Activated T-helper 2 cell treated with anti-CD3 and anti-CD28 coated beads, Interferon-gamma antibody, Interleukin-2, Interleukin-4, amounts not matched to agents 10 μg/mL and 5 μg/mL and 100 μg/mL, durations not matched to agents 14 hours and 24 hours and 36 hours (primary cell): ENCODE results near the gene PTPRD. TPM values are rescaled to one million over a fixed set of nuclear protein-coding genes. Genes with fewer than 3 reads are reported as not detected.
"Not testable (repeated sequence)": the region's sequence is repeated elsewhere in the genome, so short reads cannot be mapped to it uniquely, and the experiment has no call there.

ENCODE experiments used
- DNase-seq: peaks from one replicate; pipeline ENCODE4 v3.0.0; 2021; ENCODE audit warnings: low spot score
- H3K27ac Mint-ChIP-seq: one replicate; pipeline ENCODE4 v1.8.0; 2021; ENCODE audit warnings: mixed read lengths
- H3K27me3 Mint-ChIP-seq: one replicate; pipeline ENCODE4 v1.8.0; 2021; ENCODE audit warnings: low read depth, mixed read lengths
- H3K36me3 Mint-ChIP-seq: one replicate; pipeline ENCODE4 v1.8.0; 2021; ENCODE audit warnings: low read depth, mixed read lengths
- H3K4me1 Mint-ChIP-seq: one replicate; pipeline ENCODE4 v1.8.0; 2021; ENCODE audit warnings: low read depth, mixed read lengths
- H3K4me3 Mint-ChIP-seq: one replicate; pipeline ENCODE4 v1.8.0; 2021; ENCODE audit warnings: low read depth, mild to moderate bottlenecking, moderate library complexity, mixed read lengths
- H3K9me3 Mint-ChIP-seq: one replicate; pipeline ENCODE4 v1.8.0; 2021; ENCODE audit warnings: mixed read lengths
- intact Hi-C: fragments of 100-400 bp; cut with micrococcal nuclease; formaldehyde crosslinking; loops from one replicate; pipeline ENCODE4 v1.15.1; 2023
- total RNA-seq: library from RNA; stranded (reverse); gene quantifications from 2 replicates; pipeline ENCODE4 v1.2.3, GENCODE V29; 2022

The PTPRD gene
- total RNA-seq, 1 donor from 2014 or later: 1.5 TPM

- Mint-ChIP-seq H3K36me3 (no peaks in the 10 kb centered on the region), H3K4me1 (no peaks in the 10 kb centered on the region), H3K27ac (no peak overlapping the region), H3K27me3 (no peaks in the 10 kb centered on the region), H3K4me3 (no peak overlapping the region), H3K9me3 (no peaks in the 10 kb centered on the region)
- no peak for DNase-seq
- intact Hi-C loops: no loop called here
Observed at GRCh38 chr9:8978334-8978733, 1634.5 kb downstream of the PTPRD start.

- H3K4me1 Mint-ChIP-seq, intact Hi-C loops, H3K27me3 Mint-ChIP-seq, H3K4me3 Mint-ChIP-seq, H3K27ac Mint-ChIP-seq, DNase-seq, H3K36me3 Mint-ChIP-seq, H3K9me3 Mint-ChIP-seq: not testable (repeated sequence)
Observed at GRCh38 chr9:8968350-8968749, 1644.5 kb downstream of the PTPRD start.

GRCh38 chr9:8963885-8964284, 1648.9 kb downstream of the PTPRD start:
- H3K9me3 Mint-ChIP-seq: no peaks in the 10 kb centered on the region
- no peak overlapping the region for H3K4me3 Mint-ChIP-seq
- no peak overlapping the region for H3K27ac Mint-ChIP-seq
- H3K36me3 Mint-ChIP-seq: no peaks in the 10 kb centered on the region
- DNase-seq: no peak
- H3K4me1 Mint-ChIP-seq: no peaks in the 10 kb centered on the region
- intact Hi-C loops: no loop called here
- H3K27me3 Mint-ChIP-seq: no peaks in the 10 kb centered on the region

GRCh38 chr9:8962084-8962483, 1650.7 kb downstream of the PTPRD start:
- intact Hi-C loops: no loop called here
- H3K9me3 Mint-ChIP-seq: no peaks in the 10 kb centered on the region
- no peak overlapping the region for H3K4me3 Mint-ChIP-seq
- DNase-seq: no peak
- H3K27ac Mint-ChIP-seq: no peak overlapping the region
- H3K4me1 Mint-ChIP-seq: no peaks in the 10 kb centered on the region
- H3K27me3 Mint-ChIP-seq: no peaks in the 10 kb centered on the region
- H3K36me3 Mint-ChIP-seq: no peaks in the 10 kb centered on the region

GRCh38 chr9:8961186-8961851, 1651.5 kb downstream of the PTPRD start:
- Mint-ChIP-seq H3K27ac (no peak overlapping the region), H3K9me3 (no peaks in the 10 kb centered on the region), H3K4me3 (no peak overlapping the region), H3K27me3 (no peaks in the 10 kb centered on the region), H3K4me1 (no peaks in the 10 kb centered on the region), H3K36me3 (no peaks in the 10 kb centered on the region)
- no peak for DNase-seq
- intact Hi-C loops: no loop called here

- H3K9me3 Mint-ChIP-seq: no peaks in the 10 kb centered on the region
- no peaks in the 10 kb centered on the region for H3K4me1 Mint-ChIP-seq
- DNase-seq: no peak
- no peaks in the 10 kb centered on the region for H3K27me3 Mint-ChIP-seq
- H3K27ac Mint-ChIP-seq: no peak overlapping the region
- no peak overlapping the region for H3K4me3 Mint-ChIP-seq
- intact Hi-C loops: no loop called here
- no peaks in the 10 kb centered on the region for H3K36me3 Mint-ChIP-seq
Observed at GRCh38 chr9:8960254-8960653, 1652.5 kb downstream of the PTPRD start.

GRCh38 chr9:8958358-8958757, 1654.4 kb downstream of the PTPRD start:
- H3K27me3 Mint-ChIP-seq: no peaks in the 10 kb centered on the region
- H3K36me3 Mint-ChIP-seq: no peaks in the 10 kb centered on the region
- intact Hi-C loops: no loop called here
- H3K9me3 Mint-ChIP-seq: no peaks in the 10 kb centered on the region
- no peak overlapping the region for H3K27ac Mint-ChIP-seq
- no peaks in the 10 kb centered on the region for H3K4me1 Mint-ChIP-seq
- DNase-seq: no peak
- H3K4me3 Mint-ChIP-seq: no peak overlapping the region

GRCh38 chr9:8955315-8955714, 1657.5 kb downstream of the PTPRD start:
- Mint-ChIP-seq H3K4me1 (no peaks in the 10 kb centered on the region), H3K9me3 (no peaks in the 10 kb centered on the region), H3K27ac (no peak overlapping the region), H3K4me3 (no peak overlapping the region), H3K27me3 (no peaks in the 10 kb centered on the region), H3K36me3 (no peaks in the 10 kb centered on the region)
- DNase-seq: no peak
- intact Hi-C loops: no loop called here

GRCh38 chr9:8946461-8946860, 1666.3 kb downstream of the PTPRD start:
- no peaks in the 10 kb centered on the region for H3K9me3 Mint-ChIP-seq
- H3K27me3 Mint-ChIP-seq: no peaks in the 10 kb centered on the region
- H3K4me1 Mint-ChIP-seq: no peaks in the 10 kb centered on the region
- intact Hi-C loops: no loop called here
- DNase-seq: no peak
- no peak overlapping the region for H3K27ac Mint-ChIP-seq
- no peak overlapping the region for H3K4me3 Mint-ChIP-seq
- H3K36me3 Mint-ChIP-seq: no peaks in the 10 kb centered on the region

GRCh38 chr9:8943392-8943791, 1669.4 kb downstream of the PTPRD start:
- no peak overlapping the region for H3K27ac Mint-ChIP-seq
- H3K9me3 Mint-ChIP-seq: no peaks in the 10 kb centered on the region
- H3K4me1 Mint-ChIP-seq: no peaks in the 10 kb centered on the region
- H3K27me3 Mint-ChIP-seq: no peaks in the 10 kb centered on the region
- intact Hi-C loops: no loop called here
- H3K4me3 Mint-ChIP-seq: no peak overlapping the region
- DNase-seq: no peak
- no peaks in the 10 kb centered on the region for H3K36me3 Mint-ChIP-seq

- DNase-seq: no peak
Observed at GRCh38 chr9:8940650-8941049, 1672.2 kb downstream of the PTPRD start.

GRCh38 chr9:8926461-8926860, 1686.3 kb downstream of the PTPRD start:
- no peak for DNase-seq
- no peak overlapping the region for H3K4me3 Mint-ChIP-seq
- H3K9me3 Mint-ChIP-seq: peaks cover 7% of the 10 kb centered on the region

More at GRCh38 chr9:8940650-8941049, 1672.2 kb downstream of the PTPRD start:
- intact Hi-C loops: no loop called here
- no peaks in the 10 kb centered on the region for H3K9me3 Mint-ChIP-seq
- no peaks in the 10 kb centered on the region for H3K36me3 Mint-ChIP-seq
- no peaks in the 10 kb centered on the region for H3K4me1 Mint-ChIP-seq
- no peak overlapping the region for H3K4me3 Mint-ChIP-seq
- H3K27me3 Mint-ChIP-seq: no peaks in the 10 kb centered on the region
- no peak overlapping the region for H3K27ac Mint-ChIP-seq

GRCh38 chr9:8924562-8924961, 1688.2 kb downstream of the PTPRD start:
- no peaks in the 10 kb centered on the region for H3K27me3 Mint-ChIP-seq
- no peak overlapping the region for H3K27ac Mint-ChIP-seq
- no peak for DNase-seq
- H3K9me3 Mint-ChIP-seq: peaks cover 5% of the 10 kb centered on the region
- H3K36me3 Mint-ChIP-seq: no peaks in the 10 kb centered on the region
- H3K4me1 Mint-ChIP-seq: no peaks in the 10 kb centered on the region
- H3K4me3 Mint-ChIP-seq: no peak overlapping the region
- intact Hi-C loops: no loop called here

More at GRCh38 chr9:8926461-8926860, 1686.3 kb downstream of the PTPRD start:
- no peaks in the 10 kb centered on the region for H3K36me3 Mint-ChIP-seq
- no peaks in the 10 kb centered on the region for H3K4me1 Mint-ChIP-seq
- H3K27ac Mint-ChIP-seq: no peak overlapping the region
- H3K27me3 Mint-ChIP-seq: no peaks in the 10 kb centered on the region
- intact Hi-C loops: no loop called here
